CD14-positive monocyte (primary cell): Measurements from ENCODE around the gene TNN. TPM values are rescaled to one million over a fixed set of nuclear protein-coding genes. Genes with fewer than 3 reads are reported as not detected.

Source experiments
- DNase-seq, 3 donors: peaks; one replicate each; pipeline ENCODE4 v3.0.0-alpha.2; 2011 to 2022
- H2AFZ ChIP-seq: 2 replicates; pipeline ENCODE4 v1.6.0; 2012; ENCODE audit warnings: mild to moderate bottlenecking, low read depth, low read length, inconsistent platforms; ENCODE audit not compliant: insufficient read depth, poor library complexity, severe bottlenecking
- H3K27ac ChIP-seq, 2 donors: 1 replicate in 1 of 2; 2 replicates in 1 of 2; pipeline ENCODE4 v1.5.1; 2012 to 2013; ENCODE audit warnings: low read length in 2 of 2, control low read depth in 1 of 2, inconsistent platforms in 1 of 2, low read depth in 1 of 2, mild to moderate bottlenecking in 1 of 2
- H3K27me3 ChIP-seq, 2 donors: one replicate each; pipeline versions ENCODE4 v1.6.0 to v1.6.1; 2011 to 2013; ENCODE audit warnings: low read length in 2 of 2; ENCODE audit not compliant: control insufficient read depth in 2 of 2, insufficient read depth in 2 of 2
- H3K36me3 ChIP-seq, 2 donors: replicated peaks in 1 of 2; 1 replicate in 1 of 2; 2 replicates in 1 of 2; pipeline versions ENCODE4 v1.5.1 to v1.6.1; 2012 to 2013; ENCODE audit warnings: low read length in 2 of 2, control low read depth in 1 of 2, inconsistent platforms in 1 of 2, mild to moderate bottlenecking in 1 of 2; ENCODE audit not compliant: insufficient read depth in 2 of 2, control insufficient read depth in 1 of 2
- H3K4me1 ChIP-seq, 2 donors: 1 replicate in 1 of 2; 2 replicates in 1 of 2; pipeline versions ENCODE4 v1.5.1 to v1.6.1; 2012 to 2013; ENCODE audit warnings: low read length in 2 of 2, control low read depth in 1 of 2, inconsistent platforms in 1 of 2, mild to moderate bottlenecking in 1 of 2, moderate library complexity in 1 of 2; ENCODE audit not compliant: insufficient read depth in 2 of 2, control insufficient read depth in 1 of 2
- H3K4me2 ChIP-seq: replicated peaks from 2 replicates; pipeline ENCODE3; 2012; ENCODE audit warnings: low read length, moderate library complexity, mild to moderate bottlenecking; ENCODE audit not compliant: poor library complexity, severe bottlenecking; ENCODE audit errors: extremely low read depth
- H3K4me3 ChIP-seq, 3 experiments: fragments of 200-600 bp in 1 of 3; sonication (generic) in 1 of 3; replicated peaks in 1 of 3; 1 replicate in 2 of 3; 2 replicates in 1 of 3; pipeline ENCODE4 v1.5.1; 2011 to 2013; ENCODE audit warnings: low read length in 3 of 3, mild to moderate bottlenecking in 3 of 3, control low read depth in 2 of 3, low read depth in 2 of 3, inconsistent platforms in 1 of 3, moderate library complexity in 1 of 3
- H3K79me2 ChIP-seq: 2 replicates; pipeline ENCODE4 v1.6.0; 2012; ENCODE audit warnings: mild to moderate bottlenecking, control low read depth, inconsistent platforms, low read length, moderate library complexity; ENCODE audit not compliant: insufficient read depth
- H3K9ac ChIP-seq: 2 replicates; pipeline ENCODE4 v1.6.0; 2017; ENCODE audit warnings: low read length, mild to moderate bottlenecking; ENCODE audit not compliant: insufficient read depth, poor library complexity, severe bottlenecking
- H3K9me3 ChIP-seq, 2 donors: replicated peaks in 1 of 2; 1 replicate in 1 of 2; 2 replicates in 1 of 2; pipeline versions ENCODE4 v1.5.1 to v1.6.1; 2012 to 2013; ENCODE audit warnings: low read length in 2 of 2, control low read depth in 1 of 2; ENCODE audit not compliant: control insufficient read depth in 1 of 2, insufficient read depth in 1 of 2
- H4K20me1 ChIP-seq: 2 replicates; pipeline ENCODE4 v1.6.0; 2012; ENCODE audit warnings: mild to moderate bottlenecking, low read length, control low read depth, moderate library complexity; ENCODE audit not compliant: insufficient read depth
- H3K27ac Mint-ChIP-seq, 7 donors: one replicate each; pipeline ENCODE4 v1.8.0; 2020; ENCODE audit warnings: mild to moderate bottlenecking in 7 of 7, mixed read lengths in 7 of 7, moderate library complexity in 6 of 7, inconsistent platforms in 2 of 7
- H3K27me3 Mint-ChIP-seq, 3 donors: one replicate each; pipeline ENCODE4 v1.8.0; 2021 to 2022; ENCODE audit warnings: low read depth in 3 of 3, mild to moderate bottlenecking in 3 of 3, mixed read lengths in 3 of 3, moderate library complexity in 3 of 3, inconsistent platforms in 1 of 3
- H3K36me3 Mint-ChIP-seq, 2 donors: one replicate each; pipeline ENCODE4 v1.8.0; 2020; ENCODE audit warnings: mixed read lengths in 2 of 2, inconsistent platforms in 1 of 2, mild to moderate bottlenecking in 1 of 2
- H3K4me1 Mint-ChIP-seq: one replicate; pipeline ENCODE4 v1.8.0; 2020; ENCODE audit warnings: mild to moderate bottlenecking, mixed read lengths
- H3K4me3 Mint-ChIP-seq, 2 donors: one replicate each; pipeline ENCODE4 v1.8.0; 2020; ENCODE audit warnings: mild to moderate bottlenecking in 2 of 2, mixed read lengths in 2 of 2, moderate library complexity in 1 of 2
- H3K9me3 Mint-ChIP-seq, 7 donors: one replicate each; pipeline ENCODE4 v1.8.0; 2020 to 2022; ENCODE audit warnings: mixed read lengths in 7 of 7, mild to moderate bottlenecking in 6 of 7, moderate library complexity in 6 of 7, inconsistent platforms in 2 of 7
- CTCF ChIP-seq: fragments of 200-600 bp; IDR thresholded peaks from one replicate; pipeline ENCODE4 v1.8.0; 2022; ENCODE audit warnings: antibody characterized with exemption, mild to moderate bottlenecking
- WGBS: methylation state at CpG from one replicate; pipeline ENCODE4 v1.1.5; 2013; ENCODE audit warnings: missing lambda C conversion rate; ENCODE audit not compliant: insufficient coverage; 5-methylcytosine and 5-hydroxymethylcytosine counted together
- intact Hi-C, 2 donors: fragments of 100-400 bp; cut with micrococcal nuclease; formaldehyde crosslinking; loops; one replicate each; pipeline versions ENCODE4 v1.15.0 to v1.15.1; 2023
- polyA plus RNA-seq, 3 donors: library from polyadenylated mRNA; depleted of rRNA in 1 of 3; unstranded in 2 of 3; stranded (reverse) in 1 of 3; fragments of 300-500 nt in 2 of 3; fragments of >200 nt in 1 of 3; fragmentation: Illumina TruSeq in 2 of 3; gene quantifications; 1 replicate in 2 of 3; 2 replicates in 1 of 3; pipeline ENCODE4 v1.2.3, GENCODE V29; 2012 to 2021

Gene TNN
- polyA plus RNA-seq, 3 donors: not detected

- Mint-ChIP-seq H3K9me3 (no peaks in the 10 kb centered on the region), H3K27me3 (peaks cover 17 to 29% (median 21%) of the 10 kb centered on the region in 3 donors), H3K4me1 (peaks cover 16% of the 10 kb centered on the region), H3K4me3 (peak overlapping the region in 1 of 2 donors; percentile 60), H3K36me3 (peaks cover 0 to under 1% of the 10 kb centered on the region in 2 donors), H3K27ac (peak overlapping the region in 2 of 7 donors; percentile 14 to 19)
- intact Hi-C loops: loop anchor here (1.0 to 2.0 kb wide), 2 partner anchors 167 kb away; no protein-coding TSS in a partner anchor
- peaks cover 3 to 4% of the 10 kb centered on the region in 2 donors for H3K4me1 ChIP-seq
- TF ChIP-seq CTCF: peak; percentile 88
- H4K20me1 ChIP-seq: no peaks in the 10 kb centered on the region
- H3K79me2 ChIP-seq: no peaks in the 10 kb centered on the region
- H3K9me3 ChIP-seq: no peaks in the 10 kb centered on the region
- no peak overlapping the region for H3K27ac ChIP-seq
- WGBS: 0% methylated on average over 2 of the region's 15 CpGs
- no peak overlapping the region for H3K9ac ChIP-seq
- H3K4me2 ChIP-seq: no peak overlapping the region
- no peaks in the 10 kb centered on the region for H3K27me3 ChIP-seq
- no peak overlapping the region for H3K4me3 ChIP-seq
- no peak overlapping the region for H2AFZ ChIP-seq
- H3K36me3 ChIP-seq: no peaks in the 10 kb centered on the region
- peak; percentile 36 to 61 (median 54) for DNase-seq
Observed at GRCh38 chr1:175152006-175152652, 84.5 kb downstream of the TNN start.

GRCh38 chr1:175154629-175155472, 87.2 kb downstream of the TNN start:
- H3K4me1 Mint-ChIP-seq: peaks cover 11% of the 10 kb centered on the region
- H3K4me3 Mint-ChIP-seq: no peak overlapping the region
- Histone ChIP-seq H4K20me1 (no peaks in the 10 kb centered on the region), H3K79me2 (no peaks in the 10 kb centered on the region), H3K4me2 (no peak overlapping the region), H3K4me3 (no peak overlapping the region), H3K36me3 (peaks cover 12 to 18% of the 10 kb centered on the region in 2 donors), H3K9ac (no peak overlapping the region), H3K27ac (no peak overlapping the region), H3K27me3 (no peaks in the 10 kb centered on the region), H3K9me3 (no peaks in the 10 kb centered on the region), H3K4me1 (peaks cover 0 to 3% of the 10 kb centered on the region in 2 donors), H2AFZ (no peak overlapping the region)
- H3K9me3 Mint-ChIP-seq: no peaks in the 10 kb centered on the region
- H3K27me3 Mint-ChIP-seq: peaks cover 17 to 26% (median 21%) of the 10 kb centered on the region in 3 donors
- peak; percentile 34 to 59 (median 55) for DNase-seq
- TF ChIP-seq CTCF: peak; percentile 86
- intact Hi-C loops: no loop called here
- H3K27ac Mint-ChIP-seq: no peak overlapping the region
- 25% methylated on average over 4 of the region's 11 CpGs for WGBS
- peaks cover 20 to 23% of the 10 kb centered on the region in 2 donors for H3K36me3 Mint-ChIP-seq
